Putamen (tissue), 1 donor: ENCODE results near the gene AUTS2.

Source experiments
- DNase-seq: peaks from one replicate; pipeline ENCODE4 v3.0.0-alpha.2; 2016; ENCODE audit warnings: low spot score

Gene AUTS2

GRCh38 chr7:70132852-70133690 lies 534.8 kb downstream of the AUTS2 start:
- DNase-seq = no peak

- no peak for DNase-seq
Measured at GRCh38 chr7:70134029-70134770, 535.9 kb downstream of the AUTS2 start.

DNA sequence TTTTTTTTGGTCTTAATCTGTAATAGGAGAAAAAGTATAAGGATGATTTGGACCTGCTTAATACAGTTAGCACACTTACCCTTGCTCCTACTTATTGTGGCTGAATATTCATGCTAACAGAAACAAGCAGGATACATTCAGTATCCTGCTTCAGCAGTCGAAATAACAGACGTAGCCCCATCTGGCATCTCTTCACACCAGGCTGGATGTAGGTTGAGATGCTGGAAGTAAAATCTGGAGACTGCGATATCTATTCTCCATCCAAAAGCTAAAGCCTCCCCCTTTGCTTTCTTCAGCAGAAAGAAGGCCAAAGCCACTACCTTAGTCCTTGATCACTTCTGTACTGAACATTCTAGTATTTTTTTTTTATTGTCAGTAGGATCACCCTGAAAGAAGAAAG lies 537.4 kb downstream of the AUTS2 start:
- DNase-seq = no peak

DNA sequence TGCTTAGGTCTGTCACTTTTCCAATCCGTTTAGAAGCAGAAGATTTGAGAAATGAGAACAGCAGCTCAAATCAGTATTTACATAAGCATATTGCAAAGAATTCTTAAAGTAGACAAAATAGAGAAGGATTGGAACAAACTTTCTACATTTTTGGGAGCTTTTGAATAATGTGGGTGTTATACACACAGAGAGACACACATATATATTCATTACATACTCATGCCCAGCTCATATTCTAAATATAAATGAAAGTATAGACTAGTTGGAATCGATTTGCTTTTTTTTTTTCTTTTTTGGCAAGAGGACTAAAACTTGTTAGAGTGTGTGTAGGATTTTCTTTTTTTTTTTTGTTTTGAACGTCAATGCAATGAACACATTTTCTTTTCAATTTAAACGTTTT lies 538.9 kb downstream of the AUTS2 start:
- DNase-seq = no peak

DNA sequence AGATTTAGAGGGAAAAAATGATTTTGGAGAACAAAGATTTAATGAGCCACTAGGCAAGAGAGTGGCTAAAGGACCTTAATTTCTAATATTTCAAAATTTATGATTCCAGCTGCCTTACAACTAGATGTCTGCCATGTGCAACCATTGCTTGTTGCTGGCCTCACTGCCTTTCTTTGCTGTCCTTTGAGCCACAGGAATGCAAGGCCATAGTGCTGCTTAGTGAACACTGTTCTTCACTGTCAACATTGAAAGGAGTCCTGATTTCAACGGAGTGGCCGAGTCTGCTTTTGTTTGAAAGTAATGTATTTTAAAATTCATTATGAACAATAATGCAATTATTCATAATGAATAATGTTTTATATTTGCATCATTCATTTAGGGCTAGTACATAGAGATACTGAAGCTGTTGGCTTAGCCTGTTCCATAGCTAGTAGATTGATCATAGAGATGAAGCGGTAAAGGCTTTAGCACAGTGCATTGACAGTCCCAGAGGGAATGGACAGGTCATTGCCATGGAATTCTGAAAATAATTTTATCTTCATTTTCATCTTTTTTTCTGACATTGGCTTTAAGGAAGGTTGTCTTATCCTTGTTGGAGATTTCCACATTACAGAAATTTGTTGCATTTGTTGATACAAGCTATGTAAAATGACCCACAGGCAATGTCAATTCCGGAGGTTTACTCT lies 544.1 kb downstream of the AUTS2 start:
- no peak for DNase-seq

- no peak for DNase-seq
Measured at GRCh38 chr7:70143075-70144044, 545.1 kb downstream of the AUTS2 start.

DNA sequence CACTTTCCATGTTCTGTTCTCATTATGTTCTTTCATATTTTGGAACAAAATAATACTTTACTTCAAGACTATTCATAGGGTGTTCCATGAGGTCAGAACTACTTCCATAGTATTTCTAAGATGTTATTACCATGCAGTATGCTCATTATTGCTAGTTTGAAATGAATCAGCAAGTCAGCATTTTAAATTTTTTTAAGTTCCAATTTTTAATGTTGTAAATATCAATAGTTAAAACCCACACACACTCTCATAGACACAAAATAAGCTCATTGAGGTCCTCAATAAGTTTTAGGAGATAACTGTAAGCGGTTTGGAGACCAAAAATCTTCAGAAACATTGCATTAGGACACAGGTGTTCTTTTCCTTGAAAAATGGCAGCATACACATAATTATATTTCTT lies 550.7 kb downstream of the AUTS2 start:
- DNase-seq = no peak

DNA sequence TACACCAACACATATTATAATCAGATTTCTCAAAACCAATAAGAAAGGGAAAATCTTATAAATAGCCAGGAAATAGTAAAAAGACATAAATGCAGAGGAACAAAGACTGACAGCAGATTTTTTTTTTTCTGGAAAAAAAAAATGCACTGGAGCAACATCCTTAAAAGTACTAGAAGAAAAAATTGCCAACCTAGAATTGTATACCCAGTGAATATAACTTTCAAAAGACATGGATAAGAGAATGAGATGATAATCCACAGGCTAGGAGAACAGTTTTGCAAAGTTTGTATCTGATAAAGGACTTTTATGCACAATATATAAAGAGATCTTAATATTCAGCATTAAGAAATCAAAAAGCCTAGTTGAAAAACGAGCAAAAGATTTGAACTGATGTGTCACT lies 554.0 kb downstream of the AUTS2 start:
- no peak for DNase-seq

- DNase-seq = no peak
Measured at GRCh38 chr7:70153933-70154332, 555.7 kb downstream of the AUTS2 start.

GRCh38 chr7:70154521-70155180 lies 556.4 kb downstream of the AUTS2 start:
- no peak for DNase-seq

DNA sequence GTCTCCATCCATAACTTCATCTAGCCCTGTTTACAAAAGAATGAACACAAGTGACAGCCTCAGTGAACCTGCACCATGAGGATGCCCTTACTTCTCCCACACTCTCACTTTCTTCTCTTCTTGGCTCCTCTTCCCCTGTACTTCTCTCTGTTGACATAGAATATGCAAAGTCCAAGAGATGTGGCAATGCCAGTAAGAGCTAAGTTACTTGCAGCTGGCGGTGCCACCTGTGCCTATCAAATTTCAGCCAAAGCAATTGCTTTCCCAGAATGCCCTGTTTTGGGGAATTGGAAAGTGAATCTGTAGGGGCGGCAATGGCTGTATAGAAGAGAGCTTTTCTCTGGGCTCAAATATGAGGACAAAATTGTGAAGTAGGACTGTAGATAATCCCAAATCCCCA lies 557.8 kb downstream of the AUTS2 start:
- no peak for DNase-seq

DNA sequence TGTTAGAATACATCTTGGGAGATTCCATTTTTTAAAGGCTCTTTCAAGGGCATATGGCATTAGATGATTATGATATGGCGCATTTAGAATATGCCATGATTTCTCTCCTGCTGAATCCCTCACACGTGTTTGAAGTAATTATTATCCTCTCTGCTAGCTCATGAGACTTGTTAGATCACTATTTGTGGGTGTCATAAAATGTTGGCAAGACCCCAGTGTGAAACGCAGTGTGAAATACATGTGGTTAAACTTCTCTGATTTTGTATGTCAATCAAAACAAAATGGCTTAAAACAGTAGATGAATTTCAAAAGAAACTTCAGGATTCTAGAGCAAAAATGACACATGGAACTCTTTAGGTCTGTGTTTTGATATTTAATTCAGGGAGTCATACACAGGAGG lies 560.8 kb downstream of the AUTS2 start:
- DNase-seq = no peak

DNA sequence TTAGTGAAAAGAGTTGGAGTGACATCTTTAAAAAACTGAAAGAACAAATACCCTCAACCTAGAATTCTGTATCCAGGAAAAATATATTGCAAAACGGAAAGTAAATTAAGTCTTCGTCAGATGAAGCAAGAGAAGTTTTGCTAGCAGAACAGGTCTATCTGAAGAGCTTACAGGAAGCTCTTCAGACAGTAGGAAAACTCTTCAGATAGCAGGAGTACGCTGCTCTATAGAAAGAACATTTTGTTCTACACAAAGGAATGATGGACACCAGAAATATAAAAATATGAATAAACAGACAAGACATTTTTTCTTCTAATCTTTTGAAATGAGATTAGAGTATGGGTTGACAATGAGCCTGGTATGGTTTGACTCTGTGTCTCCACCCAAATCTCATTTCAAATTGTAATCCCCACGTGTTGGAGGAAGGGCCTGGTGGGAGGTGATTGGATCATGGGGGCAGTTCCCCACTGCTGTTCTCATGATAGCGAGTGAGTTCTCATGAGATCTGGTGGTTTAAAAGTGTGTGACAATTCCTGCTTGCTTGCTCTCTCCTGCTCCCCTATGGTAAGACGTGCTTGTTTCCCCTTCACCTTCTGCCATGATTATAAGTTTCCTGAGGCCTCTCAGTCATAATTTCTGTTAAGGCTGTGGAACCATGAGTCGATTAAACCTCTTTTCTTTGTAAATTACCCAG lies 567.3 kb downstream of the AUTS2 start:
- DNase-seq = no peak

DNA sequence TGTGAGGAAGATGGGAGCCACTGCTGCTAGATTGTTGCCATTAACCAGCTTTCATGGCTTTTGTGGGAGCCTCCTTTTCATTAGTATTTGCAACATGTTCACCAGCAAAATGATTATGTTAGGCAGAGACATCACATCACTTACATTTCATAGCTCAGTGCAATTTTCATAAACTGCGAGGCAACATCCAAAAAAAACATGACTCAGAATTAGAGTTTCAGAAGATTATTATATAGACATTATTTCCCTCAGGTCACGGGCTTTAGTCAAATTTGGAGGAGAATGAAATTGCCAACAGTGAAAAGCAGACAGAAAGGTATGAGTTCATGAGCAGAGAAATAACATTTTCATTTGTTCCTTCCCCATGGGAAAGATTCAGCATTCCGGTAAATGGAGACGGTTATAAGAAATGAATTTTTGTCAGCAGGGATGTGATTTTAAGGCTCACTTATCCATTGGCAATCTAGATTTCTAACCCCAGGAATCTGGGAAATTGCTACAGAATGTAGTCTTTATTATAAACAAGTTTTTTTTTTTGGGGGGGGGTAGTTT lies 573.2 kb downstream of the AUTS2 start:
- DNase-seq = no peak

DNA sequence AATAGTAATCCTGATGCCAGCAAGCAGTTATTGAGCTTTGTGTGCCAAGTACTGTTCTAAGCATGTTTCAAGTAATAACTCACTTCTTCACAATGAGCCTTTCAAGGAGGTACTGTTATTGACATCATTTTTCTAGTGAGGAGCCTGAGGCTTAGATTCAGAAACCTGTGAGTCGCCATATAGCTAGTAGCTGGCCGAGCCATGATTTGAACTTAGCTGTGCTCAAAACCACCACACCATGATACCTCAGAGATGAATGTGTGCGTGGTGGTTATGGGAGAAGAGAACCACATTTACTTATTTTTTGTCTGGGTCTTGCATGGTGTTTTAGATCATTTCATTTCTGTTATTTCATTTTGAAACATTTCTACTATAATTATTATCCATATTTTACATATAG lies 578.9 kb downstream of the AUTS2 start:
- DNase-seq = no peak

DNA sequence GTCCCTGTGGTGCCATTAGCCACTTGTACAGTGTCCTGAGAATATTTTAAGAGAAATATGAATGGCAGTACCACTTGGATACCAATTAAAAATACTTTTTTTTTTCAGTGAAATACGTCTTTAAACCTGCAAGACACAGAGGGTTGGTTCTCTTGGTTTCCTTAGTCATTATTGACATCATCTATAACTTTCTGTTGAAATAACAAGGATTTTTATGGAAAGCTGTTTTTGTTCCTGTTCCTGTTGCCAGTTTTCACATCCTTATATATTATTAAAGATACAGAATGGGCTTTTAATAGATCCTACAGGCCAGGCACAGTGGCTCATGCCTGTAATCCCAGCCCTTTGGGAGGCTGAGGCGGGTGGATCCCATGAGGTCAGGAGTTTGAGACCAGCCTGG lies 579.9 kb downstream of the AUTS2 start:
- DNase-seq = no peak

DNA sequence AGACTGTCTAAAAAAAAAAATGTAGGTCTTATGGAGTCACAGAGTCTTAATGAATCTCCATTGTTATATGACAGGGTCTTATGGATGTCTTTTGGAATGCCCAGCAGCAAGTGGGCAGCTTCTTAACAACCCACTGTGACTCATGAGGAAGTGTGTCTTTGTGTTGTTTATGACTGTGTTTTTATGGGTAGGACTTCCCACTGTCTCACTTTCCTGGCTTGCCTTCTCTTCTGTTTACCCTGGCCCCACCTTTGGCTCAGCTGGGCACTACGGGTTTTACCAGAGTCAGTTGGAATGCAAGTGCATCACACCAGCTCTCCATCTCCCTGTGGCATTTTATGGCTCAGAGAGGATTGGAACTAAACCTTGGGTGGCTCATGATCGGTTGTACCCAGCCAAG lies 580.5 kb downstream of the AUTS2 start:
- no peak for DNase-seq

GRCh38 chr7:70182521-70182920 lies 584.2 kb downstream of the AUTS2 start:
- DNase-seq = no peak

- DNase-seq = no peak
Measured at GRCh38 chr7:70183278-70183677, 585.0 kb downstream of the AUTS2 start.
